Stimulated activated CD4-positive, alpha-beta T cell treated with anti-CD3 and anti-CD28 coated beads, Interleukin-4, amount 100 ng/mL, for 48 hours (primary cell): Measurements from ENCODE around the gene MET.

Source experiments
- DNase-seq, 2 donors: peaks; one replicate each; pipeline ENCODE4 v3.0.0-alpha.2; 2020; ENCODE audit warnings: low read depth in 2 of 2

Gene MET

DNA sequence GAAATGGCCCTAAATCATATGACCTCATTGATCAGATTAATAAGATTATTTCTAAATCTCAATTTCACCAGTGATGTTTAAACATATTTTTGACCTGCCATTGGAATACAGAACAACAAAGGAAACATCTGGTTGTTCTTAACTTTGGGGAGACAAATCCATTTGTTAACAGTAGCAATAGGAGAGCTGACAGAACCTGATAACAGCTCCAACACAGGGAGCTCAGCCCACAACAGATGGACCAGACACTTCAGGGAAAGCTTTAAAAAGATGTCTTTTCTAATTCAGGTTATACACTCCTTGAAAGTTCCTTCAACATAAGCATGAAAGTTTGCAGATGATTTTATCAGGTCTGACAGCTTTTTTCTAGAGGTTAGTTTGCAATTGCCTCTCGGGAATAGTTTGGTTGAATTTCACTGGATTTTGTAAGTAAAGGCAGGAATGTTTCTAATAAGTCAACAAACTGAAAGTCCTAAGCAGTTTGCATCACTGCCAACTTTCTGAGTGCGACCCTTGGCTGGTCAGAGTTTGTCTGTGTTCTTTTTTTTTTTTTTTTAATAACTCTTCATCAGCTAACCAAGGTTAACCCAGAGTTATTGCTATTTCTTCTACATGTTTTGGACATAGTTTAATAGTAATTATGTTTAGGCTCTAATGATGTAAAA is 6.5 kb upstream of the MET start:
- no peak for DNase-seq

DNA sequence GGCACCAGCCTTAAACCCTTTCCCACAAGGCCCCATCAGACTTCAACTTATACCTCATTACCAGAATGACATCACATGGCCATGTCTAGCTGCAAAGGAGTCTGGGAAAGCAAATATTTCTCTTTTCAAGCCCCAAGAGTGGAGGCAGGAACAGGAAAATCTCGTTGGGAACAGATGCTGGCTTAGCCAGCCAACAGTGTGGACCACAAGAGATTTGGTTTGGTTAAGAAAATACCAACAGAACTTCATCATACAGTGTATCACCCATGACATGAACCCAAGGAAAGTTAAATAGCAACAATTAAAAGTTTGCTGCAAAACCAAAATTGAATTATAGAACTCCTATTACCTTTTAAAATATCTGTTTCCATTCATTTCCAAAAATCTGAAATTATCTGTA is 2.2 kb upstream of the MET start:
- DNase-seq, result no peak

GRCh38 chr7:116670409-116671015 is 1.5 kb upstream of the MET start:
- no peak for DNase-seq

DNA sequence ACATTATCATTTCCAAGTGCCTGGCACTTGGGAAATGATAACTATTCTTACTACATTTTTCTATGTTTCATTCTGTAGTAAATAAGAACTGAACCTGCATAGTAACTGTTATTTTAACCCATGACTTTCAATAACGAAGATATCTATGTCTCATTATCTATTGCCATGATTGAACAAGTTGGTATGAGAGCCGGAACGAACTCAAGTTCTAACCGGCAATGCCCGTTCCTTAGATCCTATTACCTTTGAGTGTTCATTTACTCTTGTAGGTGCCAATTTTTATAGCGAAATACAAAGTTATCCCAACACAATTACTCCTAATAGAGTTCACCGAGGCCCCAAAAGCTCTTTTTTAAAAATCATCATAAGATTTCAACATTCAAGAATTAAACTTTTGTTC is 885 bp upstream of the MET start:
- no peak for DNase-seq

GRCh38 chr7:116672596-116673456 is 830 bp downstream of the MET start:
- DNase-seq, result no peak

DNA sequence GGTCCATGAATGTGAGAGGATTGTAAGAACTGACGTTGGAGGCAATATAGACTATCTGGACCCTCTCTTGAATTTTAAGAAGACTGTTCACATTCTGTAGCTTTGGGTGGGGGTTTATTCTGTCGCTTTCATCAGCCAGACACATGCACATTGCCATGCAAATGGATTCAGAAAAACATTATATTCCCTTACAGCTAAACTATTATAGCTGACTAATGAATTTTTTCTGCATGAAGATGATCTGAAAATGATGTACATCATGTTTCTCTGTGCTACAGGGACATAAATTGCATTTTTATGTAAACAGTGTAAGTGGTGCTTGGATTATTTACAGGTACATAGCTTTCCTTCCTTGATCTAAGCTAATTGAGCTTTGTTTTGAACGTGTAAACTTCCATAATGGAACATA is 1.5 kb downstream of the MET start:
- DNase-seq, result no peak

GRCh38 chr7:116674508-116675173 is 2.6 kb downstream of the MET start:
- DNase-seq, result no peak

GRCh38 chr7:116675812-116676355 is 3.9 kb downstream of the MET start:
- DNase-seq, result no peak

DNA sequence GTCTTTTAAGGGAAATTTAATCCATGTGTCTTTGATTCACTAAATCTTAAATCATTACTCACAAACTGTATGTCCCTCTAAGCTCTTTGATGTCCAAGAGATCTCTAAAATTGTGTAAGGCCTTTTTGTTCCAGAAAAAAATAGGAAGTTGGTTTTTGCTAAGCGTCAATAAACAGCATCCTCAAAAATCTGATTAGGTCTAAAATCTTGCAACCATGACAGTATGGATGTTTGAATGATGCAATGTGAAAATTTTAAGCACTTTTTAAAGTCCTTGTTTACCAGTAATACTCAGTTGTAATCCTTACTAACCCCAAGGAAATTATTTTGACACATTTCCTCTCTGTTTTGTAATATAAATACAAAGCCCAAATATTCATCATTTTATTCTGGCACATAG is 6.8 kb downstream of the MET start:
- no peak for DNase-seq

DNA sequence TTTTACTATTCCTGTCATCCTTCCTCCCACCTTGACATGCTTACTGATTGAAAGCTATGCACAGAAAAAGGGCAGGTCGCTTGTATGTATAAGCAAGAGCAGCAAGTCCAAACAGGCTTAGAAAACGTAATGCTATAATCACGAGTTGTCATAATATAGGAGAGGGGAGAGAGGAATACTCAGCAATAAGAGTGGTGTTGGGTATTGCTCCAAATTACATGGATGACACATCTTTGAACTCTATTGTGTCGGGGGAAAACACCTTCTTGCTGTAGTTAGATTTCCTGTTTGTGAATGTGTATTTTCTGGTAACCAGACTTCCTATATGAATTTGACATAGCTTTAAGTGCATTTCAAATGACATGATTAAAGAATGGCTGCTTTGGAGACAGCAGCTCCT is 7.5 kb downstream of the MET start:
- DNase-seq, result no peak

DNA sequence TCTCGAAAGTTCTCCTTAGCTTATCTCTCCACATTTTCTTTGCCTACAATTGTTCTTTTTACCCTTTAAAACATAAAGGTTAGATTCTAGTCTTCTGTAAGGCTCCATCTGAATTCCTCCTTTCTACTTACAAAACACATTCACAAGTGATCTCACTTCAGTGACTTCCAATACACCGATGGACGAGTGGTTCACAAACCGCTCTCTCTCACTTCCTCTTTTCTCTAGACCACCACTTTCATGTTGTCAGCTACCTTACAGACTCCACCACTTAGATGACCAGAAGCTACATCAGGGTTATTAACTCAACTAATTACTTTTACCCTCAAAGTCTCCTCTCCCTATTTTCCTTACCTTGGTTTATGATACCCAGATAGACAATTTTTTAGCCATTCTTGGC is 11.8 kb downstream of the MET start:
- DNase-seq, result no peak

DNA sequence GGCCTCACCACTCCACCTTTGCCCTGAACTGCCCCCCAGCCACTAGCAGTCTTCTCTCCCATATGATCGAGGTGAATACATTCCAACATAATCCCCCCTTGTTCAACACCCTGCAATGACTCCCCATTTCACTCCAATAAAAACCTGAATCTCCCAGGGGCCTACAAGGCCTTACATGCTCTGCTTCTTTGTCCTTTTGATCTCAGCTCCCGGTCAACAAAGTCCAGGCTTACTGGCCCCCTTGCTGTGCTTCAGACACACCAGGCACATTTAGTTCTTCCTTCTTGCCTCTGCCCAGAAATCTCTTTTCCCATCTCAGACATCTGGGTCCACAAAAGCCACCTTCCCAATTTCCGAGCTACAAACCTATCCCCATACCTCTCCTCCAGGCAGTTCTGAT is 14.0 kb downstream of the MET start:
- DNase-seq, result no peak

DNA sequence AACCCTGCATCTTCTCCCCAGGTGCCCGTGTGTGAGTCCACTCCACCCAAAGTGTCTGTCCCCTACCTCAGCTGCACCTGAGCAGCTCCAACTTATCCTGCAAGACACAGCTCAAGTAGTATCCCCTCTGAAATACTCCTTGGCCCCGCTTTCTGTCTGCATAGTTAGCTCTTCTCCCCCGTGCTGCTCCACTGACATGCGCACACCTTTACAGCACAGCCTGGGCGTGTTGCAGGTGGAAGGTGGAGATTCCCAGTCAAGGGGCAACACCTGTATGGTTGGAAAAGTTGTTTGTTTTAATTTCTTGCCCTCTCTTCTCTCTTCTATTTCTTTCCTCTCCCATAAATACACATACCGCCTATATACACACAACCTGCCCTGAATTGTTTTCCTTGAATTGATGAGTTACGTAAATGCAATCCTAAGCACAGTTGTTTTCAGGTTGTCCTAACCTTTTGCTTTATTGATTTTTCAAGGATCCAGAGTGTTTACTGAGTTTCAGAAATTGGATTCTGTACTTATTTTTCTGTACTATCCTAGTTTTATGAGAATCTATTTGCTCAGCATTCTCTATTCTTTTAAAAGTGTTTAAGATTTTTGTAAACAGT is 14.9 kb downstream of the MET start:
- DNase-seq, result no peak

DNA sequence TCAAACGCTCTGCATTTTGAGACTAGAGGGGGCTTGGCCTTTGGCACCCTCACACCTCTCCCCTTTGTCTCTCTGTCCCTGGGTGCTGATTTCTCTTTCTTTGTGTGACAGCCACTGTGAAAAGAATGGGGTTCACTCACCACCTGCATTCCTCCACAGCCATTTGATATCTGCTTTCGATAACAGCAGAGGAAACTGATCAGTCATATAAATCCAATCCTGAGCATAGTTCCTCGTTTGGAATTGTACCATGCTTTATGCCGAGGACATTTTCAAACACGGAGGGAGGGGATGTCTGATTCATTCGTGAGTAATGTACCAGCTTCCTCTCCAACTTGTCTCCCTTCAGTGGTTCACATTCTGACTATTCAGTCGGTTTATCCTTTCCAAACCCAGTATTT is 15.8 kb downstream of the MET start:
- no peak for DNase-seq

GRCh38 chr7:116689790-116690259 is 17.8 kb downstream of the MET start:
- no peak for DNase-seq

DNA sequence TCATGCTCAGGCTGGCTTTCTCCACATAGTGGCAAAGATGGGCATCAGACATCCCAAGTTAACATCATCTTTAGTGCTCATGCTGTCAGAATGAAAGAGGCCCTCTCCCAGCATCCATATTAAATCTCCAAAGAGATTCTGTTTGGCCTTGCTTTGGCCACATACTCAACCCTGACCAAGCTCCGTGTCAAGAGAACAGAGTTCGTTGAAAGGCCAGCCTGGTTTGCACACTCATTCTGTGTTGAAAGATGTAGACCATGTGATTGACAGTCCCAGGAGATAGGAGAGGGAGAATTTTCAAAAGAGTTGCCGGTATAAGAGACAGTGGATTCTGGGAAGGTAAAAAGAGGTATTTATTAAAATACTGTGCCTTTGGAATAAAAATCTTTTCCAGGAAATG is 19.7 kb downstream of the MET start:
- no peak for DNase-seq

GRCh38 chr7:116692401-116693308 is 20.7 kb downstream of the MET start:
- no peak for DNase-seq

GRCh38 chr7:116696707-116697106 is 24.7 kb downstream of the MET start:
- DNase-seq, result no peak

- no peak for DNase-seq
Measured at GRCh38 chr7:116697152-116697551, 25.2 kb downstream of the MET start.

DNA sequence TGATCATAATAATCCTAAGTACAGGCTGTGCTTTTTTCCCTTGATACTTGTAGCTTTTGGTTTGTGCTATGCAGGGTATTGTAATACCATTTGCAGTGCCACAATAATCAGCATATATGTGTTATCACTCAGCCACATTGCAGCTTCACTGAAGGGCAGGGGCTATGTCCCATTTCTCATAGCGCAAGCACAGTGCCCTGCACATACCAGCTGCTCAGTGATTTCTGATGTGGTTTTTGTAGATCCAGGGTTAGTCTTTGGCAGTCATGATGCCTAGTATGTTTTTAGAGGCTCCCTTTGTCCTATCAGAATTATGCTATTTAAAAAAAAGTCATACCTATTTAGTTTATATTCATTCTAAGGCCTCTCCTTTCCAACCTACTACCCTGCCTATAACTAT is 25.8 kb downstream of the MET start:
- no peak for DNase-seq

GRCh38 chr7:116698396-116698795 is 26.4 kb downstream of the MET start:
- DNase-seq, result no peak
